ENCODE measurements around the gene TENT4B. TPM values are rescaled to one million over a fixed set of nuclear protein-coding genes. Genes with fewer than 3 reads are reported as not detected.

Gene TENT4B
- total RNA-seq, 1 donor from 2014 or later: 10.9 TPM

GRCh38 chr16:50267151-50267631 is 114.1 kb downstream of the TENT4B start:
- Mint-ChIP-seq H3K27me3 (ENCODE audit: low read depth) (no peaks in the 10 kb centered on the region), H3K9me3 (peaks cover 3% of the 10 kb centered on the region), H3K4me3 (no peak overlapping the region), H3K4me1 (peaks cover 9% of the 10 kb centered on the region), H3K27ac (peak overlapping the region; percentile 64), H3K36me3 (peaks cover 1% of the 10 kb centered on the region)
- TF ChIP-seq CTCF (IDR thresholded peaks at IDR 0.05; ENCODE audit: unreplicated experiment): no peak
- no peak for DNase-seq (ENCODE audit: low spot score in 2 of 2, unreplicated experiment in 2 of 2)

- no peak for TF ChIP-seq CTCF (IDR thresholded peaks at IDR 0.05; ENCODE audit: unreplicated experiment)
- H3K27ac Mint-ChIP-seq: no peak overlapping the region
- no peak overlapping the region for H3K4me3 Mint-ChIP-seq
- no peak for DNase-seq (ENCODE audit: low spot score in 2 of 2, unreplicated experiment in 2 of 2)
- H3K9me3 Mint-ChIP-seq: peaks cover 3% of the 10 kb centered on the region
- peaks cover 9% of the 10 kb centered on the region for H3K4me1 Mint-ChIP-seq
- no peaks in the 10 kb centered on the region for H3K27me3 Mint-ChIP-seq (ENCODE audit: low read depth)
- peaks cover 1% of the 10 kb centered on the region for H3K36me3 Mint-ChIP-seq
These were observed 114.5 kb downstream of the TENT4B start for GRCh38 chr16:50267651-50268050.

GRCh38 chr16:50268352-50268751 is 115.2 kb downstream of the TENT4B start:
- H3K36me3 Mint-ChIP-seq: peaks cover 1% of the 10 kb centered on the region

GRCh38 chr16:50269061-50269705 is 116.1 kb downstream of the TENT4B start:
- Mint-ChIP-seq H3K4me1 (peaks cover 9% of the 10 kb centered on the region), H3K9me3 (peaks cover 3% of the 10 kb centered on the region), H3K4me3 (no peak overlapping the region), H3K27me3 (ENCODE audit: low read depth) (no peaks in the 10 kb centered on the region), H3K27ac (no peak overlapping the region), H3K36me3 (peaks cover 1% of the 10 kb centered on the region)
- DNase-seq (ENCODE audit: low spot score in 2 of 2, unreplicated experiment in 2 of 2): no peak
- TF ChIP-seq CTCF (IDR thresholded peaks at IDR 0.05; ENCODE audit: unreplicated experiment): no peak

More at GRCh38 chr16:50268352-50268751, 115.2 kb downstream of the TENT4B start:
- TF ChIP-seq CTCF (IDR thresholded peaks at IDR 0.05; ENCODE audit: unreplicated experiment): no peak
- H3K27ac Mint-ChIP-seq: no peak overlapping the region
- peaks cover 9% of the 10 kb centered on the region for H3K4me1 Mint-ChIP-seq
- no peaks in the 10 kb centered on the region for H3K27me3 Mint-ChIP-seq (ENCODE audit: low read depth)
- H3K4me3 Mint-ChIP-seq: no peak overlapping the region
- DNase-seq (ENCODE audit: low spot score in 2 of 2, unreplicated experiment in 2 of 2): no peak
- peaks cover 3% of the 10 kb centered on the region for H3K9me3 Mint-ChIP-seq

- no peaks in the 10 kb centered on the region for H3K9me3 Mint-ChIP-seq
- peaks cover 9% of the 10 kb centered on the region for H3K4me1 Mint-ChIP-seq
These were observed 116.8 kb downstream of the TENT4B start for GRCh38 chr16:50269769-50270509.

More at GRCh38 chr16:50269769-50270509, 116.8 kb downstream of the TENT4B start:
- no peak overlapping the region for H3K27ac Mint-ChIP-seq
- H3K36me3 Mint-ChIP-seq: no peaks in the 10 kb centered on the region
- H3K4me3 Mint-ChIP-seq: no peak overlapping the region
- H3K27me3 Mint-ChIP-seq (ENCODE audit: low read depth): no peaks in the 10 kb centered on the region
- no peak for DNase-seq (ENCODE audit: low spot score in 2 of 2, unreplicated experiment in 2 of 2)
- TF ChIP-seq CTCF (IDR thresholded peaks at IDR 0.05; ENCODE audit: unreplicated experiment): no peak
